Neural cell (in vitro differentiated cells): ENCODE data around the gene TMA7B. TPM values are rescaled to one million over a fixed set of nuclear protein-coding genes. Genes with fewer than 3 reads are reported as not detected.
A peak's percentile ranks its signal among the peaks of the same experiment; 100 is the strongest.

Experiments
- H2AFZ ChIP-seq: fragments of 200-600, 300-800 bp; sonication (generic), shearing (Covaris generic); 2 replicates; pipeline ENCODE4 v1.6.0; 2014; ENCODE audit warnings: low read depth, mild to moderate bottlenecking, antibody characterized with exemption, low read length, moderate library complexity
- H3F3A ChIP-seq: fragments of 200-600 bp; shearing (Covaris generic); 2 replicates; pipeline ENCODE4 v1.6.1; 2016; ENCODE audit warnings: mild to moderate bottlenecking, moderate library complexity, mixed read lengths, antibody characterized with exemption, low read length; ENCODE audit not compliant: insufficient read depth, poor library complexity, severe bottlenecking
- H3K27ac ChIP-seq: fragments of 200-600, 300-800 bp; sonication (generic), shearing (Covaris generic); 2 replicates; pipeline ENCODE4 v1.5.1; 2014; ENCODE audit warnings: mild to moderate bottlenecking, low read length, moderate library complexity
- H3K27me3 ChIP-seq: fragments of 300-800, 200-600 bp; sonication (generic), shearing (Covaris generic); 2 replicates; pipeline ENCODE4 v1.6.0; 2014; ENCODE audit warnings: mild to moderate bottlenecking, low read depth, low read length, moderate library complexity; ENCODE audit not compliant: insufficient read depth
- H3K36me3 ChIP-seq: fragments of 300-800, 200-600 bp; sonication (generic), shearing (Covaris generic); 2 replicates; pipeline ENCODE4 v1.5.1; 2014; ENCODE audit warnings: mild to moderate bottlenecking, antibody characterized with exemption, low read length, moderate library complexity; ENCODE audit not compliant: insufficient read depth
- H3K4me2 ChIP-seq: fragments of 300-800, 200-600 bp; sonication (generic), shearing (Covaris generic); 2 replicates; pipeline ENCODE4 v1.6.0; 2014; ENCODE audit warnings: mild to moderate bottlenecking, low read length
- H3K4me3 ChIP-seq: fragments of 300-800, 200-600 bp; sonication (generic), shearing (Covaris generic); 2 replicates; pipeline ENCODE4 v1.5.1; 2014; ENCODE audit warnings: mild to moderate bottlenecking, low read length, moderate library complexity
- H3K79me2 ChIP-seq: fragments of 200-600 bp; shearing (Covaris generic); replicated peaks from 2 replicates; pipeline ENCODE4 v1.6.0; 2014; ENCODE audit warnings: mild to moderate bottlenecking, low read length, moderate library complexity; ENCODE audit not compliant: insufficient read depth
- H3K9ac ChIP-seq: fragments of 300-800, 200-600 bp; sonication (generic), shearing (Covaris generic); 2 replicates; pipeline ENCODE4 v1.6.1; 2016; ENCODE audit warnings: mild to moderate bottlenecking, low read length, mixed read lengths
- H3K9me2 ChIP-seq: fragments of 200-600 bp; shearing (Covaris generic); 2 replicates; pipeline ENCODE4 v1.6.1; 2016; ENCODE audit warnings: mild to moderate bottlenecking, low read length, mixed read lengths; ENCODE audit not compliant: insufficient read depth
- H3K9me3 ChIP-seq: fragments of 200-600, 300-800 bp; sonication (generic), shearing (Covaris generic); 2 replicates; pipeline ENCODE4 v1.6.1; 2016; ENCODE audit warnings: mild to moderate bottlenecking, mixed run types, low read length, moderate library complexity, mixed read lengths
- H4K20me1 ChIP-seq: fragments of 200-600 bp; shearing (Covaris generic); 2 replicates; pipeline ENCODE4 v1.6.1; 2016; ENCODE audit warnings: mild to moderate bottlenecking, mixed run types; ENCODE audit not compliant: insufficient read depth
- EP300 ChIP-seq: fragments of 450-650 bp; conservative IDR thresholded peaks from 2 replicates; pipeline ENCODE4 v1.6.1; 2014; ENCODE audit warnings: antibody characterized with exemption, mild to moderate bottlenecking, moderate library complexity; ENCODE audit not compliant: poor library complexity, severe bottlenecking
- EZH2 ChIP-seq: fragments of 200-600, 300-800 bp; shearing (Covaris generic), sonication (generic); IDR thresholded peaks from 2 replicates; pipeline ENCODE4 v1.6.1; 2014; ENCODE audit warnings: antibody characterized with exemption, low read length, borderline replicate concordance, mild to moderate bottlenecking; ENCODE audit not compliant: insufficient read depth, poor library complexity, severe bottlenecking
- MXI1 ChIP-seq: fragments of 450-650 bp; conservative IDR thresholded peaks from 2 replicates; pipeline ENCODE4 v1.6.1; 2014; ENCODE audit warnings: antibody characterized with exemption, mild to moderate bottlenecking; ENCODE audit not compliant: poor library complexity, severe bottlenecking
- POLR2AphosphoS5 ChIP-seq: IDR thresholded peaks from 2 replicates; pipeline ENCODE4 v1.6.1; 2012
- RAD21 ChIP-seq: fragments of 450-650 bp; conservative IDR thresholded peaks from 2 replicates; pipeline ENCODE4 v1.6.1; 2014; ENCODE audit warnings: antibody characterized with exemption, mild to moderate bottlenecking, moderate library complexity
- SMC3 ChIP-seq: fragments of 450-650 bp; conservative IDR thresholded peaks from 2 replicates; pipeline ENCODE4 v1.6.1; 2014; ENCODE audit warnings: antibody characterized with exemption, mild to moderate bottlenecking, moderate library complexity; ENCODE audit not compliant: poor library complexity
- TAF1 ChIP-seq: IDR thresholded peaks from 2 replicates; pipeline ENCODE4 v1.6.1; 2012; ENCODE audit warnings: low read depth
- polyA minus RNA-seq: library from RNA; depleted of rRNA, polyadenylated mRNA; stranded (reverse); fragments of >200 nt; gene quantifications from 2 replicates; pipeline ENCODE4 v1.2.3, GENCODE V29; 2014
- polyA plus RNA-seq: library from polyadenylated mRNA; depleted of rRNA; stranded (reverse); fragments of >200 nt; gene quantifications from 2 replicates; pipeline ENCODE4 v1.2.3, GENCODE V29; 2014
- TF ChIP-seq, protein P1 (sequence below): IDR thresholded peaks from 2 replicates; pipeline ENCODE4 v1.6.1; 2012; ENCODE audit warnings: borderline replicate concordance
- TF ChIP-seq, protein P2 (sequence below): fragments of 450-650 bp; IDR thresholded peaks from 2 replicates; pipeline ENCODE4 v1.5.1; 2014; ENCODE audit warnings: antibody characterized with exemption, mild to moderate bottlenecking, moderate library complexity; ENCODE audit not compliant: poor library complexity, severe bottlenecking

The TMA7B gene
- polyA plus RNA-seq (not detected in 2 replicates), polyA minus RNA-seq (not detected in 2 replicates)

DNA sequence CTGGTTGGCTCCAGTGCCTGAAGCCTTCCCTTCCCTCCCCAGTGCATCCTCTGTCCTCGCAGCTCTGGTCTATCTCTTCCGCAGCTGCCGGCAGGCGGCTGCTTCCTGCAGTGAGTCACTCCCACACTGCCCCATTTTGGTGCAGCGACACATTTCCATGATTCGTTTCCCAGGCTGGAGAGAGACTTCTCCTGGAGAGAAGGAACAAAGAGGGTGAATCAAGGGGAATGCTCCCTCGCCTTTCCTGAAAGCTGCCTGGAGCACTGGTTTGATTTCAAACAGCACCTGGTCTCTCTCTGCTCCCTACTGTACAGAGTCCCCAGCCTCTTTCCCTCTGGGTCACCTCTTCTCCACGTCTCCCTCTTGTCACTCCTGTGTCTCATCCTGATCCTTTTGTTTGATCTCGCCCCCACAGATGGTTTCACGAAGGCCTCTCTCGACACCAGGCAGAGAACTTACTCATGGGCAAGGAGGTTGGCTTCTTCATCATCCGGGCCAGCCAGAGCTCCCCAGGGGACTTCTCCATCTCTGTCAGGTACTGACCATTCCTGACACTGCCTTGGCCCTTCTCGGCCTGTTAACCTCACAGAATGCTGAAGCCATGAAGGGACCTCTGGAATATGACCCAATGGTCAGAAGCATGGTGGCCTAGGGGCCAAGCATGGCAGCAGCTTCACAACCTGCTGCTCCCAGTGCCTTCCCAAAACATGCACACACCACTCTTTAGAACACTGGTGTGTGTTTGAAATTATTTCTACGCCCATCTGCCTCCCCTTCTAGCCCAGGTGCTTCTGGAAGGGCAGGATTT is at the start of gene TMA7B:
TSS of gene TMA7B (plus strand) at position 758 of the 808 bp plus-strand sequence. CDS start 3,978 bp downstream, outside the sequence.
- no peak within 1 kb of the TSS for H3K4me2 ChIP-seq
- no peak within 1 kb of the TSS for H3K27ac ChIP-seq
- H3K27me3 ChIP-seq: no peaks in the 10 kb centered on the region
- no peaks in the 10 kb centered on the region for H3K9me2 ChIP-seq
- H3K79me2 ChIP-seq: no peaks in the 10 kb centered on the region
- H4K20me1 ChIP-seq: no peaks in the 10 kb centered on the region
- no peaks in the 10 kb centered on the region for H3K36me3 ChIP-seq
- TF ChIP-seq EP300 (no peak), TAF1 (no peak)
- H3K4me3 ChIP-seq: no peak within 1 kb of the TSS
- no peaks in the 10 kb centered on the region for H3F3A ChIP-seq
- no peak within 1 kb of the TSS for H2AFZ ChIP-seq
- H3K9me3 ChIP-seq: no peaks in the 10 kb centered on the region
- H3K9ac ChIP-seq: peak within 1 kb of the TSS; percentile 1

DNA sequence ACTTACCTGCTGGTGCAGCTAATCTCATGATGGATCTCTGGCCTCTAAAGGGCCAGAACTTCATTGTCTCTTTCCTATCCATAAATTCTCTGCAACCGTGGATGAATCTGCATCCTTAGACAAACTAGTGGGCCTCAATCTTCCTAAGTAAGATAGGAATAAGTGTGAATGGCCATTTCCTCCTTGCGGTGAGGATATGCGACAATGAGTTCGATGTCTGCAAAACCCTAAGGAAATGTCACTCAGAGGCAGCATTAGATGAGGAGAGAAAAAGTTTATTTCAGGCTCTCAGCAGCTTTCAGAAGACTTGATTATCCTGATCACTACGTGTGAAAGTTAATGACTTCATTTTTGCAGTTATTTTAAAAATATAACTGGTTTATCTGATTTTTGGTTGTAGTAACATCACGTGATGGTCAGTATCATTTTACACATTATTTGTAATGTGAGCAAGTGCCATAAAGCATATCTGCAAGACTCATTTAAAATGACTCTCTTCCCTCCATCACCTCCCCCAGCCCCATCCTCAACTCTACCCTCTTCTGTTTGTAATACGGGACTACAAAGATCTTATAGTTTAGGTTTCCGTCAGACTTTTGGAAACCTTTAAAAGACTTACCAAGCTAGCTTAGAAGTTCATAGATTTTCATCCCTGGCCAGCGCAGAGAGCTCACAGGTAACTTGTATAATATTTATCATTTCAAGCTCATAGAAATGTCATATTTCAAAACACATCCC is 49.2 kb upstream of the TMA7B start:
- Histone ChIP-seq H3K9me3 (no peaks in the 10 kb centered on the region), H3K36me3 (no peaks in the 10 kb centered on the region), H3F3A (no peaks in the 10 kb centered on the region), H2AFZ (no peak overlapping the region), H3K27ac (no peak overlapping the region), H3K4me3 (no peak overlapping the region), H3K79me2 (no peaks in the 10 kb centered on the region), H3K4me2 (no peak overlapping the region), H3K9ac (no peak overlapping the region), H4K20me1 (no peaks in the 10 kb centered on the region), H3K27me3 (no peaks in the 10 kb centered on the region), H3K9me2 (no peaks in the 10 kb centered on the region)
- TF ChIP-seq RAD21 (no peak), EP300 (no peak), EZH2 (no peak), TAF1 (no peak), MXI1 (no peak), POLR2AphosphoS5 (no peak), SMC3 (no peak)
- TF ChIP-seq, protein P1, sequence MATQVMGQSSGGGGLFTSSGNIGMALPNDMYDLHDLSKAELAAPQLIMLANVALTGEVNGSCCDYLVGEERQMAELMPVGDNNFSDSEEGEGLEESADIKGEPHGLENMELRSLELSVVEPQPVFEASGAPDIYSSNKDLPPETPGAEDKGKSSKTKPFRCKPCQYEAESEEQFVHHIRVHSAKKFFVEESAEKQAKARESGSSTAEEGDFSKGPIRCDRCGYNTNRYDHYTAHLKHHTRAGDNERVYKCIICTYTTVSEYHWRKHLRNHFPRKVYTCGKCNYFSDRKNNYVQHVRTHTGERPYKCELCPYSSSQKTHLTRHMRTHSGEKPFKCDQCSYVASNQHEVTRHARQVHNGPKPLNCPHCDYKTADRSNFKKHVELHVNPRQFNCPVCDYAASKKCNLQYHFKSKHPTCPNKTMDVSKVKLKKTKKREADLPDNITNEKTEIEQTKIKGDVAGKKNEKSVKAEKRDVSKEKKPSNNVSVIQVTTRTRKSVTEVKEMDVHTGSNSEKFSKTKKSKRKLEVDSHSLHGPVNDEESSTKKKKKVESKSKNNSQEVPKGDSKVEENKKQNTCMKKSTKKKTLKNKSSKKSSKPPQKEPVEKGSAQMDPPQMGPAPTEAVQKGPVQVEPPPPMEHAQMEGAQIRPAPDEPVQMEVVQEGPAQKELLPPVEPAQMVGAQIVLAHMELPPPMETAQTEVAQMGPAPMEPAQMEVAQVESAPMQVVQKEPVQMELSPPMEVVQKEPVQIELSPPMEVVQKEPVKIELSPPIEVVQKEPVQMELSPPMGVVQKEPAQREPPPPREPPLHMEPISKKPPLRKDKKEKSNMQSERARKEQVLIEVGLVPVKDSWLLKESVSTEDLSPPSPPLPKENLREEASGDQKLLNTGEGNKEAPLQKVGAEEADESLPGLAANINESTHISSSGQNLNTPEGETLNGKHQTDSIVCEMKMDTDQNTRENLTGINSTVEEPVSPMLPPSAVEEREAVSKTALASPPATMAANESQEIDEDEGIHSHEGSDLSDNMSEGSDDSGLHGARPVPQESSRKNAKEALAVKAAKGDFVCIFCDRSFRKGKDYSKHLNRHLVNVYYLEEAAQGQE: no peak
- TF ChIP-seq, protein P2, sequence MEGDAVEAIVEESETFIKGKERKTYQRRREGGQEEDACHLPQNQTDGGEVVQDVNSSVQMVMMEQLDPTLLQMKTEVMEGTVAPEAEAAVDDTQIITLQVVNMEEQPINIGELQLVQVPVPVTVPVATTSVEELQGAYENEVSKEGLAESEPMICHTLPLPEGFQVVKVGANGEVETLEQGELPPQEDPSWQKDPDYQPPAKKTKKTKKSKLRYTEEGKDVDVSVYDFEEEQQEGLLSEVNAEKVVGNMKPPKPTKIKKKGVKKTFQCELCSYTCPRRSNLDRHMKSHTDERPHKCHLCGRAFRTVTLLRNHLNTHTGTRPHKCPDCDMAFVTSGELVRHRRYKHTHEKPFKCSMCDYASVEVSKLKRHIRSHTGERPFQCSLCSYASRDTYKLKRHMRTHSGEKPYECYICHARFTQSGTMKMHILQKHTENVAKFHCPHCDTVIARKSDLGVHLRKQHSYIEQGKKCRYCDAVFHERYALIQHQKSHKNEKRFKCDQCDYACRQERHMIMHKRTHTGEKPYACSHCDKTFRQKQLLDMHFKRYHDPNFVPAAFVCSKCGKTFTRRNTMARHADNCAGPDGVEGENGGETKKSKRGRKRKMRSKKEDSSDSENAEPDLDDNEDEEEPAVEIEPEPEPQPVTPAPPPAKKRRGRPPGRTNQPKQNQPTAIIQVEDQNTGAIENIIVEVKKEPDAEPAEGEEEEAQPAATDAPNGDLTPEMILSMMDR: no peak
